H1 (cell line): ENCODE measurements around the gene ZNF536. TPM values are rescaled to one million over a fixed set of nuclear protein-coding genes. Genes with fewer than 3 reads are reported as not detected.

ENCODE experiments used
- CTCF ChIA-PET: fragments of 300-600 bp; sonication (Branson Sonifier 250); formaldehyde crosslinking; loops from one replicate; lab custom pipeline; 2021; ENCODE audit not compliant: partially characterized antibody; lab: Charles Lee
- POLR2A ChIA-PET: fragments of 300-600 bp; sonication (Branson Sonifier 250); formaldehyde crosslinking; loops from one replicate; lab custom pipeline; 2021; ENCODE audit warnings: inconsistent platforms; ENCODE audit not compliant: partially characterized antibody; lab: Charles Lee
- DNase-seq, 2 experiments: peaks; one replicate each; pipeline versions ENCODE4 v3.0.0 to v3.0.0-alpha.2; 2010 to 2022; ENCODE audit warnings: low spot score in 2 of 2, low read depth in 1 of 2, mixed read lengths in 1 of 2
- FAIRE-seq: peaks from 2 replicates; lab custom pipeline; 2011; peaks lifted over from hg19 to GRCh38; lab: Jason Lieb, UNC
- H2AFZ ChIP-seq: 2 replicates; pipeline ENCODE4 v1.8.1; 2012; ENCODE audit warnings: low read length, inconsistent platforms
- H2AK5ac ChIP-seq: 2 replicates; pipeline ENCODE4 v1.6.1; 2013; ENCODE audit warnings: low read depth, low read length
- H2BK120ac ChIP-seq: replicated peaks from 2 replicates; pipeline ENCODE3; 2013; ENCODE audit warnings: low read depth, low read length, inconsistent platforms
- H2BK12ac ChIP-seq: 2 replicates; pipeline ENCODE4 v1.6.1; 2013; ENCODE audit warnings: low read depth, low read length
- H2BK15ac ChIP-seq: 2 replicates; pipeline ENCODE4 v1.6.1; 2013; ENCODE audit warnings: low read length
- H2BK20ac ChIP-seq: 2 replicates; pipeline ENCODE4 v1.6.1; 2013; ENCODE audit warnings: low read length
- H2BK5ac ChIP-seq: 2 replicates; pipeline ENCODE4 v1.6.1; 2013; ENCODE audit warnings: low read depth, low read length
- H3K14ac ChIP-seq: 2 replicates; pipeline ENCODE4 v1.6.1; 2013; ENCODE audit warnings: inconsistent platforms; ENCODE audit not compliant: insufficient read length
- H3K18ac ChIP-seq: 2 replicates; pipeline ENCODE4 v1.6.1; 2013; ENCODE audit warnings: low read length; ENCODE audit errors: extremely low read depth
- H3K23ac ChIP-seq: 2 replicates; pipeline ENCODE4 v1.6.1; 2013; ENCODE audit warnings: inconsistent platforms; ENCODE audit not compliant: insufficient read length
- H3K23me2 ChIP-seq: 2 replicates; pipeline ENCODE4 v1.6.1; 2013; ENCODE audit warnings: low read depth, low read length
- H3K27ac ChIP-seq: 2 replicates; pipeline ENCODE4 v1.6.1; 2011; ENCODE audit warnings: low read depth, low read length, inconsistent platforms
- H3K27me3 ChIP-seq, 4 experiments: replicated peaks in 1 of 4; 1 replicate in 1 of 4; 2 replicates in 3 of 4; pipeline versions ENCODE4 v1.6.1 to v1.8.1; 2011 to 2013; ENCODE audit warnings: low read length in 3 of 4, mild to moderate bottlenecking in 3 of 4, inconsistent platforms in 2 of 4, mixed read lengths in 2 of 4, moderate library complexity in 1 of 4; ENCODE audit not compliant: control insufficient read depth in 3 of 4, insufficient read depth in 3 of 4; ENCODE audit errors: extremely low read depth in 1 of 4
- H3K36me3 ChIP-seq, 4 experiments: 2 replicates each; pipeline versions ENCODE4 v1.6.1 to v1.8.1; 2011 to 2013; ENCODE audit warnings: mild to moderate bottlenecking in 4 of 4, low read length in 3 of 4, moderate library complexity in 2 of 4, control low read depth in 1 of 4, inconsistent platforms in 1 of 4; ENCODE audit not compliant: insufficient read depth in 4 of 4, control insufficient read depth in 2 of 4
- H3K4ac ChIP-seq: replicated peaks from 2 replicates; pipeline ENCODE3; 2013; ENCODE audit warnings: low read length, low read depth, mixed read lengths, inconsistent platforms; ENCODE audit not compliant: insufficient read length
- H3K4me1 ChIP-seq, 4 experiments: replicated peaks in 1 of 4; 1 replicate in 1 of 4; 2 replicates in 3 of 4; pipeline versions ENCODE4 v1.6.1 to v1.8.1; 2011 to 2013; ENCODE audit warnings: low read length in 3 of 4, inconsistent platforms in 2 of 4, mixed read lengths in 1 of 4; ENCODE audit not compliant: insufficient read depth in 4 of 4, control insufficient read depth in 3 of 4
- H3K4me2 ChIP-seq, 2 experiments: 2 replicates each; pipeline versions ENCODE4 v1.6.1 to v1.8.1; 2011 to 2013; ENCODE audit warnings: low read depth in 2 of 2, low read length in 2 of 2, control low read depth in 1 of 2, inconsistent platforms in 1 of 2, mild to moderate bottlenecking in 1 of 2; ENCODE audit not compliant: insufficient read depth in 1 of 2
- H3K4me3 ChIP-seq, 4 experiments: fragments of 200-600, 300-600 bp in 1 of 4; sonication (generic), shearing (Covaris generic), sonication (Bioruptor Twin) in 1 of 4; 2 replicates each; pipeline versions ENCODE4 v1.5.1 to v1.8.1; 2011 to 2016; ENCODE audit warnings: low read length in 4 of 4, low read depth in 3 of 4, control low read depth in 2 of 4, inconsistent platforms in 2 of 4, mild to moderate bottlenecking in 2 of 4, mixed read lengths in 1 of 4, moderate library complexity in 1 of 4; ENCODE audit not compliant: insufficient read depth in 2 of 4; ENCODE audit errors: extremely low read depth in 1 of 4
- H3K56ac ChIP-seq: replicated peaks from 2 replicates; pipeline ENCODE3; 2013; ENCODE audit warnings: low read depth, mild to moderate bottlenecking, mixed read lengths, low read length, inconsistent platforms; ENCODE audit not compliant: insufficient read length
- H3K79me1 ChIP-seq: 2 replicates; pipeline ENCODE4 v1.6.1; 2013; ENCODE audit warnings: low read depth, low read length, control low read depth
- H3K79me2 ChIP-seq, 2 experiments: 2 replicates each; pipeline versions ENCODE4 v1.6.1 to v1.8.1; 2012 to 2013; ENCODE audit warnings: low read length in 2 of 2, mild to moderate bottlenecking in 2 of 2, inconsistent platforms in 1 of 2; ENCODE audit not compliant: insufficient read depth in 2 of 2, control insufficient read depth in 1 of 2
- H3K9ac ChIP-seq, 4 experiments: replicated peaks in 1 of 4; 1 replicate in 1 of 4; 2 replicates in 3 of 4; pipeline versions ENCODE4 v1.6.1 to v1.8.1; 2011 to 2013; ENCODE audit warnings: low read depth in 3 of 4, low read length in 3 of 4, control low read depth in 2 of 4, mild to moderate bottlenecking in 2 of 4, moderate library complexity in 2 of 4, inconsistent platforms in 1 of 4; ENCODE audit errors: extremely low read depth in 1 of 4
- H3K9me3 ChIP-seq, 2 experiments: 2 replicates each; pipeline versions ENCODE4 v1.6.1 to v1.8.1; 2012 to 2013; ENCODE audit warnings: mild to moderate bottlenecking in 2 of 2, moderate library complexity in 2 of 2, control low read depth in 1 of 2, inconsistent platforms in 1 of 2, low read depth in 1 of 2, low read length in 1 of 2, mixed read lengths in 1 of 2; ENCODE audit not compliant: insufficient read depth in 2 of 2
- H4K20me1 ChIP-seq, 2 experiments: replicated peaks in 1 of 2; 2 replicates each; pipeline versions ENCODE3 to v1.8.1; 2011 to 2013; ENCODE audit warnings: inconsistent platforms in 2 of 2, low read length in 2 of 2, mild to moderate bottlenecking in 1 of 2; ENCODE audit not compliant: insufficient read depth in 2 of 2, control insufficient read depth in 1 of 2
- H4K5ac ChIP-seq: 2 replicates; pipeline ENCODE4 v1.6.1; 2013; ENCODE audit warnings: low read length, low read depth, mixed read lengths, inconsistent platforms; ENCODE audit not compliant: insufficient read length
- H4K8ac ChIP-seq: 2 replicates; pipeline ENCODE4 v1.8.0; 2013; ENCODE audit warnings: mild to moderate bottlenecking, moderate library complexity, low read length, inconsistent platforms; ENCODE audit not compliant: insufficient read depth; ENCODE audit errors: extremely low read depth
- H4K91ac ChIP-seq: replicated peaks from 2 replicates; pipeline ENCODE3; 2013; ENCODE audit warnings: low read length, mixed read lengths, inconsistent platforms; ENCODE audit not compliant: insufficient read length
- BACH1 ChIP-seq: IDR thresholded peaks from 2 replicates; pipeline ENCODE4 v1.6.1; 2012; ENCODE audit warnings: low read length, improper control_type of control experiment
- CEBPB ChIP-seq: IDR thresholded peaks from 2 replicates; pipeline ENCODE4 v1.6.1; 2012; ENCODE audit warnings: low read depth, low read length
- CHD1 ChIP-seq: IDR thresholded peaks from 2 replicates; pipeline ENCODE4 v1.6.1; 2012; ENCODE audit warnings: low read depth, low read length, improper control_type of control experiment
- HDAC6 ChIP-seq: IDR thresholded peaks from one replicate; pipeline ENCODE4 v1.7.1; 2012; ENCODE audit warnings: low read depth, mild to moderate bottlenecking, inconsistent platforms, low read length, moderate library complexity
- SP4 ChIP-seq: IDR thresholded peaks from 2 replicates; pipeline ENCODE4 v1.6.1; 2012; ENCODE audit warnings: low read length, inconsistent platforms
- SUZ12 ChIP-seq: fragments of 200-600 bp; sonication (generic); IDR thresholded peaks from 2 replicates; pipeline ENCODE4 v1.6.1; 2012; ENCODE audit warnings: mild to moderate bottlenecking, inconsistent platforms, low read length, moderate library complexity, mixed read lengths
- TBP ChIP-seq: IDR thresholded peaks from 2 replicates; pipeline ENCODE4 v1.6.1; 2011; ENCODE audit warnings: low read depth, low read length, improper control_type of control experiment
- WGBS, 2 experiments: shearing (Covaris generic) in 1 of 2; methylation state at CpG; one replicate each; pipeline versions ENCODE4 v1.1.6 to v1.1.7; 2013 to 2015; ENCODE audit warnings: low lambda C conversion rate in 2 of 2, mixed read lengths in 2 of 2, inconsistent platforms in 1 of 2, low coverage in 1 of 2, missing lambda C conversion rate in 1 of 2; ENCODE audit not compliant: insufficient replicate concordance in 2 of 2, insufficient coverage in 1 of 2, insufficient read length in 1 of 2; ENCODE audit errors: extremely low coverage in 1 of 2, missing lambda C conversion rate in 1 of 2; 5-methylcytosine and 5-hydroxymethylcytosine counted together
- polyA plus RNA-seq, 7 experiments: library from polyadenylated mRNA; depleted of rRNA in 3 of 7; stranded (reverse) in 5 of 7; unstranded in 2 of 7; fragments of >200 nt in 5 of 7; fragments of 200-250 nt in 2 of 7; gene quantifications; 1 replicate in 5 of 7; 2 replicates in 1 of 7; 4 replicates in 1 of 7; pipeline versions ENCODE4 v1.2.1 to v1.2.3, GENCODE V29; 2011 to 2013; ENCODE audit warnings: missing spikeins in 2 of 7, mixed read lengths in 2 of 7
- total RNA-seq: library from RNA; stranded (reverse); fragmentation: NEBNext Ultra II Directional; extraction: Animal tissue kit (Norgen Biotek cat#: 25700); gene quantifications from 2 replicates; pipeline ENCODE4 v1.2.1, GENCODE V29; 2021
- TF ChIP-seq, protein P1 (sequence below): IDR thresholded peaks from 2 replicates; pipeline ENCODE4 v1.6.1; 2011; ENCODE audit warnings: low read depth, mild to moderate bottlenecking, low read length; ENCODE audit not compliant: insufficient read depth

The ZNF536 gene
- total and polyA plus RNA-seq, 2 of the 8 experiments (the other 6 are each of a cell fraction or from before 2014, with no cell fraction given), result 0.09 to 0.11 TPM

- Histone ChIP-seq H3K18ac (no peak overlapping the region), H3K9me3 (no peaks in the 10 kb centered on the region; a peak in 1 of 4 replicates), H2BK120ac (no peak overlapping the region), H4K8ac (no peak overlapping the region), H3K4me3 (no peak overlapping the region), H4K91ac (no peak overlapping the region), H3K79me1 (no peaks in the 10 kb centered on the region), H4K20me1 (peaks cover 0 to 7% of the 10 kb centered on the region in 2 experiments), H3K4me1 (no peaks in the 10 kb centered on the region; a peak in 1 of 7 replicates), H3K56ac (peak overlapping the region; percentile 91), H3K9ac (no peak overlapping the region), H2BK5ac (peak overlapping the region; percentile 35; the same call in 1 of the 2 replicates), H2BK15ac (no peak overlapping the region), H3K36me3 (no peaks in the 10 kb centered on the region), H3K14ac (no peak overlapping the region), H3K23ac (no peak overlapping the region), H3K27me3 (no peaks in the 10 kb centered on the region), H3K4ac (no peak overlapping the region), H2AFZ (no peak overlapping the region), H2AK5ac (peak overlapping the region; percentile 98), H3K23me2 (peaks cover 10% of the 10 kb centered on the region; the same call in 1 of the 2 replicates), H3K79me2 (no peaks in the 10 kb centered on the region; a peak in 1 of 4 replicates), H2BK20ac (no peak overlapping the region), H4K5ac (no peak overlapping the region), H3K4me2 (no peak overlapping the region), H2BK12ac (no peak overlapping the region), H3K27ac (no peak overlapping the region)
- CTCF ChIA-PET, result no interaction called here
- FAIRE-seq (no peak), DNase-seq (no peak)
- POLR2A ChIA-PET, result no interaction called here
- no peak for TF ChIP-seq SUZ12
- TF ChIP-seq CEBPB, result no peak
- TF ChIP-seq HDAC6, result no peak
- no peak for TF ChIP-seq TBP
- TF ChIP-seq CHD1, result no peak
- no peak for TF ChIP-seq SP4
- TF ChIP-seq BACH1, result no peak
- TF ChIP-seq, protein P1, sequence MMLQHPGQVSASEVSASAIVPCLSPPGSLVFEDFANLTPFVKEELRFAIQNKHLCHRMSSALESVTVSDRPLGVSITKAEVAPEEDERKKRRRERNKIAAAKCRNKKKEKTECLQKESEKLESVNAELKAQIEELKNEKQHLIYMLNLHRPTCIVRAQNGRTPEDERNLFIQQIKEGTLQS, result no peak
- 90% methylated on average over 4 of the region's 4 CpGs; no CpG with 5 or more reads in 1 of the 2 experiments for WGBS, 2 experiments
Measured at GRCh38 chr19:30434797-30435594, 62.8 kb downstream of the ZNF536 start.
